Upper lobe of right lung (tissue), 1 donor: Measurements from ENCODE around the gene IL7R. TPM values are rescaled to one million over a fixed set of nuclear protein-coding genes. Genes with fewer than 3 reads are reported as not detected.

Experiments
- ATAC-seq: fragments of 200-7000 bp; cut with Tn5 transposase; one replicate; pipeline ENCODE4 v1.9.1; 2020; ENCODE audit warnings: mild to moderate bottlenecking, moderate library complexity
- DNase-seq: peaks from one replicate; pipeline ENCODE4 v3.0.0-alpha.2; 2020
- H3K27ac ChIP-seq: fragments of 200-600 bp; one replicate; pipeline ENCODE4 v1.8.0; 2022
- H3K27me3 ChIP-seq: fragments of 200-600 bp; one replicate; pipeline ENCODE4 v1.8.0; 2022; ENCODE audit warnings: mild to moderate bottlenecking
- H3K36me3 ChIP-seq: fragments of 200-600 bp; one replicate; pipeline ENCODE4 v1.8.0; 2022
- H3K4me1 ChIP-seq: fragments of 200-600 bp; one replicate; pipeline ENCODE4 v1.8.0; 2022
- H3K4me3 ChIP-seq: fragments of 200-600 bp; one replicate; pipeline ENCODE4 v1.8.0; 2022; ENCODE audit warnings: mild to moderate bottlenecking
- H3K9me3 ChIP-seq: fragments of 200-600 bp; one replicate; pipeline ENCODE4 v1.8.0; 2022
- intact Hi-C: fragments of 100-400 bp; cut with DNase I; formaldehyde crosslinking; loops from one replicate; pipeline ENCODE4 v1.11.0; 2022
- total RNA-seq: library from RNA; stranded (reverse); fragmentation: NEBNext Ultra II Directional; extraction: Animal tissue kit (Norgen Biotek cat#: 25700); gene quantifications from one replicate; pipeline ENCODE4 v1.2.1, GENCODE V29; 2021
- TF ChIP-seq, protein P1 (sequence below): fragments of 200-600 bp; IDR thresholded peaks from one replicate; pipeline ENCODE4 v1.8.0; 2022; ENCODE audit warnings: antibody characterized with exemption
- donor health status: DM: no; HTN: yes; CAD: no; lungs with severe emphysema.

IL7R gene
- total RNA-seq, 1 donor from 2014 or later, result 226 TPM

DNA sequence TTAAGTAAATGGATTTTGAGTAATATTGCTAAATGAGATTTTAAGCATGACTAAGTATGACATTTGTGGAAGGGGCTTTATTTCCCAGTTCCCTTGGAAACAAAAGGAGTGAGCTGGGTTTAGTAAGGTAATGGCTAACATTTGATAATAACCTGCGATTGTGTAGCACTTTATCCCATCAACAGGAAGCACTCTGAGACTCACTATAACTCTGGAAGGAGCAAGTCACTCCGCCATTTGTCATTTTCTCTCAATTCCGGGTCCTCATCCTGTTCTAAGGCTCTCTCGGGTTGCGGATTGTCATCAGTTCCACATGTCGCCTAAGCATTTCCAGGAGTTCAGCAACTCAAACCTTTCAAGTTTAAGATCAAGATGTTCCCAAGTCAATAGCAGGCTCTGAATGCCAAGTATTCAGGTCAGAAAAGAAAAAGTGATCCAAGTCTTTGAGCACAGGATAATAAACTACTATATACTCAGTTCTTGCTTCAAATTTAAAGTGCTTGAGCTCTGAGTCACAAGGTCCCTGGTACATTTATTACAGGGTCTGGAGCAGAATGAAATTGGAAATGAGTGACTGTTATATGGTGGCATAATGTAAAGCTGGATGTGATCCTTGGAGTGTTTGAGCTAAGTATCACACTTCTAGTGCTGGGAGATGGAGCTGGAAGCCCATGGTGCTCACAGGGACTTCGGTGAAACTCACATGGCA is 42.4 kb downstream of the IL7R start:
- no peak overlapping the region for H3K27ac ChIP-seq
- no peaks in the 10 kb centered on the region for H3K9me3 ChIP-seq
- H3K27me3 ChIP-seq, result no peaks in the 10 kb centered on the region
- no peak for DNase-seq
- H3K4me1 ChIP-seq, result no peaks in the 10 kb centered on the region
- no peak for ATAC-seq
- TF ChIP-seq, protein P1, sequence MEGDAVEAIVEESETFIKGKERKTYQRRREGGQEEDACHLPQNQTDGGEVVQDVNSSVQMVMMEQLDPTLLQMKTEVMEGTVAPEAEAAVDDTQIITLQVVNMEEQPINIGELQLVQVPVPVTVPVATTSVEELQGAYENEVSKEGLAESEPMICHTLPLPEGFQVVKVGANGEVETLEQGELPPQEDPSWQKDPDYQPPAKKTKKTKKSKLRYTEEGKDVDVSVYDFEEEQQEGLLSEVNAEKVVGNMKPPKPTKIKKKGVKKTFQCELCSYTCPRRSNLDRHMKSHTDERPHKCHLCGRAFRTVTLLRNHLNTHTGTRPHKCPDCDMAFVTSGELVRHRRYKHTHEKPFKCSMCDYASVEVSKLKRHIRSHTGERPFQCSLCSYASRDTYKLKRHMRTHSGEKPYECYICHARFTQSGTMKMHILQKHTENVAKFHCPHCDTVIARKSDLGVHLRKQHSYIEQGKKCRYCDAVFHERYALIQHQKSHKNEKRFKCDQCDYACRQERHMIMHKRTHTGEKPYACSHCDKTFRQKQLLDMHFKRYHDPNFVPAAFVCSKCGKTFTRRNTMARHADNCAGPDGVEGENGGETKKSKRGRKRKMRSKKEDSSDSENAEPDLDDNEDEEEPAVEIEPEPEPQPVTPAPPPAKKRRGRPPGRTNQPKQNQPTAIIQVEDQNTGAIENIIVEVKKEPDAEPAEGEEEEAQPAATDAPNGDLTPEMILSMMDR, result no peak
- no peak overlapping the region for H3K4me3 ChIP-seq
- H3K36me3 ChIP-seq, result no peaks in the 10 kb centered on the region
- intact Hi-C loops, result no loop called here

DNA sequence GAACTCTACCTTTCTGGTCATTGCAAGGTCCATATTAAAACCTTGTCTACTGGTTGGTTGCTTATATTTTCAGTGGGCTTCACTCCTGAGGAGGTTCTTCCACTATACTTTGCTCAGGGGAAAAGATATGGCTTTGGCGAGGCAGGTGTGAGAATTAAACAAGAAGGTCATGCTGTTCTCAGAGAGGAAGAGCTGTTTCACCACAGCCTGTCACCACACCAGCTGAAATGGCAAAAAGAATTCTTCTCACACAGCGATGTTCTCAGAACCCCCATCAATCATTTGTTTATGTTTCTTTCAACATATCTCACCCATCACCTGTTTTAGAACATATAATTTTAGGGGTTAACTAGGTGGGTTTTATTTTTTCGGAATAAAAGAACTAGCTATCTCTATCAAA is 43.1 kb downstream of the IL7R start:
- ATAC-seq (no peak), DNase-seq (no peak)
- TF ChIP-seq, protein P1, result no peak
- intact Hi-C loops, result no loop called here
- Histone ChIP-seq H3K4me3 (no peak overlapping the region), H3K4me1 (no peaks in the 10 kb centered on the region), H3K27ac (no peak overlapping the region), H3K9me3 (no peaks in the 10 kb centered on the region), H3K27me3 (no peaks in the 10 kb centered on the region), H3K36me3 (no peaks in the 10 kb centered on the region)

DNA sequence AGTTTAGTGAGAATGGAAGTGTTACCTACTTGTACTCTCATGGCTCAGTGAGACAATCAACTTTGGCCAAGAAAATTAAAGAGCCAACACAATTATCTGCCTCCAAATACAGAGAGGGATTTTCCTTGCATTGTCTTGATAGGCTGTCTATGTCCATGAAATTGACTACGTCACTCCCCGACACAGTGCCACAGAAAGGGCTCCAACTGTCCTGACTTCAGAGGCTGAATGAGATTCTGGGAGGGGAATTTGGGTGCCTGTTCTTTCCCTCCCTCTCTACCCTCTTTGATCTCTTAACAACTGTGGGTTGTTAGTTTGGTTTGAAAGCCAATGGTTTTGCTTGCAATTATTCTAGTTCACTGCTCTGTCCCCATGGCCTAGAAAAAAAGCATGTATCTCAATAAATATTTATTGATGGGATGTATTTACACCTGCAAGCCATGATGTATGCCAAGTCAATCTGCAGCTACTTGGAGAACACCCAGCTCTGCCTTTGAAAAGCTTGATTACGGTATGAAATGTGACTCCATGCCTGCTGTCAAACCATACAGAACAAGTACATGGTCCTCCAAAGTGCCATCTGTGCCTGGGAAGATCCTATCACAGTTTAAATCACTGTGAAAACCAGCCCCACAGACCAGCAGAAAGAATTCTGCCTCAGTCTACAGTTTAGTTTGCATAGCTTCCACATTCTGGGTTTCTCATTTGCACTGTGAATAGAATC is 44.4 kb downstream of the IL7R start:
- no peaks in the 10 kb centered on the region for H3K36me3 ChIP-seq
- H3K27ac ChIP-seq, result no peak overlapping the region
- no peaks in the 10 kb centered on the region for H3K27me3 ChIP-seq
- TF ChIP-seq, protein P1, result no peak
- no peak overlapping the region for H3K4me3 ChIP-seq
- DNase-seq (no peak), ATAC-seq (no peak)
- no peaks in the 10 kb centered on the region for H3K4me1 ChIP-seq
- H3K9me3 ChIP-seq, result no peaks in the 10 kb centered on the region
- intact Hi-C loops, result no loop called here

DNA sequence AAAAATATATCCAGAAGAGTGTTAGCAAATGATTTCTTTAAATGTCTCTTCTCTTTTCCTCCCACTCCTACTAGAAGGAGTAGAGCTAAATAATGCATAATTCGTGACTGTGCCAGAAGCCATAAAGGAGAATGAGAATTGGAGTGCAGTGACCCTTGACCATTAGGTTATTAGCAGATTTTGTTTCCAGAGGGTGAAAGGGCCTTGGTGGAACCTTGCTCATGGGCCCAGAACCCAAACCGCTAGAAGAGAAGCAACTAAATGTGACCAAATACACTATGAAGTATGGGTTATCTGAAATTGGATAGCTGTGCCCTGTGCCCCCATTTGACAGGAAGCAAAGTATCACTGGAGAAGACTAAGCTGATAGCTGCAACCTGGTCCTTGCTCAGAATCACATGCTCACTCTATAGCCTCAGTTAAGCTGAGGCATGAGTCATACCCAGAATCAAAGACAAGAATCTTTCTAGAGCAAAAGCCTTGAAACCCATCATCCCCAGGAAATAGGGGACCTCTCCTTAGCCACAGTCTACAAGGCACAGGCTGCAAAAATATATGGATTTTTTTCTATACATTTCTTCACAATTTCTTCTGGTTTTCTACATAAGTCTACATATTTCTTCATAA is 45.5 kb downstream of the IL7R start:
- H3K36me3 ChIP-seq, result no peaks in the 10 kb centered on the region
- H3K27ac ChIP-seq, result no peak overlapping the region
- no peaks in the 10 kb centered on the region for H3K9me3 ChIP-seq
- TF ChIP-seq, protein P1, result no peak
- no peak overlapping the region for H3K4me3 ChIP-seq
- intact Hi-C loops, result no loop called here
- no peaks in the 10 kb centered on the region for H3K27me3 ChIP-seq
- DNase-seq, result no peak
- no peaks in the 10 kb centered on the region for H3K4me1 ChIP-seq
- ATAC-seq, result no peak

DNA sequence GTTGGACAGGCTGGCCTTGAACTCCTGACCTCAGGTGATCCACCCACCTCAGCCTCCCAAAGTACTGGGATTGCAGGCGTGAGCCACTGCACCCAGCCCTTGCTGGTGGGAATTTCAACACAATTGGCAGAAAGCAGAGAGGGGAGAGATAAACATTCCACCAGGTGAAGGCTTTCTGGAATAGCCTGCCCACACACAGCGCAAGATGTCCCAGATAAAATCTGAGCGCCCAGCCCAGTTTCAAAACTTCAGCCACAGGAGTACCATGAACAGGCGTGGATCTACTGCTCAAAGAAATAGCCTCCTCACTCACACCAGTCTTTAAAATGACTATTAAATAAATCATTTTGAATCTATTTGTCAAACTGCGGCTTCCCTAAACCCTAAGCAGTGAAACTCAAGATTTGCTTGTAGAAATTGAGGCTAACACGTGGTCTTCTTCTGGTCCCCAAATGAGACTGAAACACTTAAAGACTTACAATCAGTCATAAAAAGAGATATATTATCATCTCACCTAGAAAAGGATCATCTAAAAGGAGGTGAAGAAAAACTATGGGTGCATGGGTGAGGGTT is 47.0 kb downstream of the IL7R start:
- intact Hi-C loops, result no loop called here
- no peak overlapping the region for H3K4me3 ChIP-seq
- DNase-seq (no peak), ATAC-seq (no peak)
- no peaks in the 10 kb centered on the region for H3K36me3 ChIP-seq
- no peaks in the 10 kb centered on the region for H3K9me3 ChIP-seq
- H3K4me1 ChIP-seq, result no peaks in the 10 kb centered on the region
- no peak overlapping the region for H3K27ac ChIP-seq
- H3K27me3 ChIP-seq, result no peaks in the 10 kb centered on the region
- TF ChIP-seq, protein P1, result no peak
